PC-3 (cell line): ENCODE measurements around the gene TLNRD1.

ENCODE experiments used
- EZH2 ChIP-seq: fragments of 300-600 bp; sonication (generic); IDR thresholded peaks from one replicate; pipeline ENCODE4 v1.6.1; 2017; ENCODE audit warnings: antibody characterized with exemption, mild to moderate bottlenecking, low read length; ENCODE audit not compliant: unreplicated experiment
- EZH2phosphoT487 ChIP-seq: fragments of 300-600 bp; sonication (generic); IDR thresholded peaks from 2 replicates; pipeline ENCODE4 v1.6.1; 2018; ENCODE audit warnings: mild to moderate bottlenecking, antibody characterized with exemption, low read length, borderline replicate concordance
- TF ChIP-seq, protein P1 (sequence below): fragments of 300-600 bp; sonication (generic); conservative IDR thresholded peaks from 2 replicates; pipeline ENCODE4 v1.5.1; 2017; ENCODE audit warnings: antibody characterized with exemption, low read depth, mild to moderate bottlenecking, low read length

- no peak for TF ChIP-seq EZH2
- TF ChIP-seq, protein P1, sequence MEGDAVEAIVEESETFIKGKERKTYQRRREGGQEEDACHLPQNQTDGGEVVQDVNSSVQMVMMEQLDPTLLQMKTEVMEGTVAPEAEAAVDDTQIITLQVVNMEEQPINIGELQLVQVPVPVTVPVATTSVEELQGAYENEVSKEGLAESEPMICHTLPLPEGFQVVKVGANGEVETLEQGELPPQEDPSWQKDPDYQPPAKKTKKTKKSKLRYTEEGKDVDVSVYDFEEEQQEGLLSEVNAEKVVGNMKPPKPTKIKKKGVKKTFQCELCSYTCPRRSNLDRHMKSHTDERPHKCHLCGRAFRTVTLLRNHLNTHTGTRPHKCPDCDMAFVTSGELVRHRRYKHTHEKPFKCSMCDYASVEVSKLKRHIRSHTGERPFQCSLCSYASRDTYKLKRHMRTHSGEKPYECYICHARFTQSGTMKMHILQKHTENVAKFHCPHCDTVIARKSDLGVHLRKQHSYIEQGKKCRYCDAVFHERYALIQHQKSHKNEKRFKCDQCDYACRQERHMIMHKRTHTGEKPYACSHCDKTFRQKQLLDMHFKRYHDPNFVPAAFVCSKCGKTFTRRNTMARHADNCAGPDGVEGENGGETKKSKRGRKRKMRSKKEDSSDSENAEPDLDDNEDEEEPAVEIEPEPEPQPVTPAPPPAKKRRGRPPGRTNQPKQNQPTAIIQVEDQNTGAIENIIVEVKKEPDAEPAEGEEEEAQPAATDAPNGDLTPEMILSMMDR = no peak
- TF ChIP-seq EZH2phosphoT487 = no peak
These were observed 1.8 kb downstream of the TLNRD1 start for GRCh38 chr15:81002331-81003096.
